ENCODE measurements around the gene TTF2.

- TF ChIP-seq CTCF (IDR thresholded peaks at IDR 0.05): no peak
- TF ChIP-seq POLR2A (IDR thresholded peaks at IDR 0.05): no peak
- no peak for TF ChIP-seq EP300 (IDR thresholded peaks at IDR 0.05)
Measured at GRCh38 chr1:117138561-117138960, 78.4 kb downstream of the TTF2 start.

Measured in ovary (tissue), 3 donors.